AG09309 (cell line): ENCODE results near the gene NTPCR.
A peak's percentile ranks its signal among the peaks of the same experiment; 100 is the strongest.

Source experiments
- DNase-seq: peaks from one replicate; pipeline ENCODE4 v3.0.0-alpha.2; 2010; ENCODE audit warnings: low read depth
- H3K4me3 ChIP-seq: 2 replicates; pipeline ENCODE4 v1.5.1; 2011; ENCODE audit warnings: mild to moderate bottlenecking, low read depth, low read length, moderate library complexity; ENCODE audit not compliant: control insufficient read depth
- CTCF ChIP-seq: IDR thresholded peaks from 2 replicates; pipeline ENCODE4 v1.5.1; 2011; ENCODE audit warnings: mild to moderate bottlenecking, low read depth, low read length, inconsistent platforms; ENCODE audit not compliant: insufficient read depth, control insufficient read depth; ENCODE audit errors: missing control alignments

The NTPCR gene

GRCh38 chr1:233031521-233031920 is 81.1 kb downstream of the NTPCR start:
- no peak for TF ChIP-seq CTCF
- no peak overlapping the region for H3K4me3 ChIP-seq
- no peak for DNase-seq

- TF ChIP-seq CTCF = no peak
- H3K4me3 ChIP-seq = no peak overlapping the region
- no peak for DNase-seq
Measured at GRCh38 chr1:233032916-233033315, 82.5 kb downstream of the NTPCR start.

GRCh38 chr1:233033361-233033760 is 83.0 kb downstream of the NTPCR start:
- peak; percentile 56 for DNase-seq
- no peak for TF ChIP-seq CTCF
- no peak overlapping the region for H3K4me3 ChIP-seq
